Stimulated activated CD8-positive, alpha-beta memory T cell treated with anti-CD3 and anti-CD28 coated beads, Interleukin-15, amount 100 ng/mL, for 48 hours (primary cell): ENCODE data around the gene KIAA0232.
A peak's percentile ranks its signal among the peaks of the same experiment; 100 is the strongest.

Source experiments
- DNase-seq, 2 donors: peaks; one replicate each; pipeline ENCODE4 v3.0.0-alpha.2; 2020; ENCODE audit warnings: low read depth in 2 of 2

KIAA0232 gene

DNA sequence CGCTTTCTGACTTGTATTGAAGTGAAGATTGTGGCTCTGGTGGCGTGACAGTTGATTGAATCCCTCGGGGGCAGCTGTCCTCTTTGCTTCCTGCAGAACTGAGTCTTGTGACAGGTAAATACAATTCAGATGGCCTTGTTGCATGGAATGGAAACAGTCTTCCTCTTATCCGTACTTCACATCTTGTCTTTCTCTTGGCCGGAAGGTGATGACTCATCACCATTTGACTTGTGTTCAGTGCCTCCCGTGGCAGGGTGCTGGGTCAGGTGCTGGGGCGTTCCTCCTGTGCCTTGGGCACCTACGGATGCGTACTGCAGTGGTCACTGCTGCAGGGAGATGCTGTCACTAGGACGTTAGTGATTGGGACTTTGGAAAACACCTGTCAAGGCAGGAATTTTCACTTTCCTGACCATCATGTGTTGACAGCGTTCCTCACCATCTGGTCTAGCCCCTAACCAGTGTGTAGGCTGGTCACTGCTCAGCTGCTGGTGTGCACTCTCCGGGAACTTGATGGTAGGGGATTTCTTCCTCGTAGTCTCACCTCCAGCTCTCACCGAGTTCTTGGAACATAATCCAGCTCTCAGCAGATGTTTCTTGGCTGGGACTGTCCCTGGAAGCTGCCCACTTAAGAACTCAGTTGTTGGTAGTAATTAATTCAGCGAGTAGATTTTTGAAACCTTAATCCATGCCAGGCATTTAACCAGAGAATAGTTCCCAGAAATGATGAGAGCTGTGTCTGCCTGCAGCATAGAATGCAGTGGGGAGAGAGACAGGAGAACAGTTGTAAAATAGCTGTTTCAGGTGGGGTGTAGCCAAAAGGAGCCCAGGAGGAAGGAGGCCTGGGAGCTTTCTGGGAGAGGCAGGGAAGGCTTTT is 134.3 kb downstream of the KIAA0232 start:
- peak; percentile 38 to 42 for DNase-seq

DNA sequence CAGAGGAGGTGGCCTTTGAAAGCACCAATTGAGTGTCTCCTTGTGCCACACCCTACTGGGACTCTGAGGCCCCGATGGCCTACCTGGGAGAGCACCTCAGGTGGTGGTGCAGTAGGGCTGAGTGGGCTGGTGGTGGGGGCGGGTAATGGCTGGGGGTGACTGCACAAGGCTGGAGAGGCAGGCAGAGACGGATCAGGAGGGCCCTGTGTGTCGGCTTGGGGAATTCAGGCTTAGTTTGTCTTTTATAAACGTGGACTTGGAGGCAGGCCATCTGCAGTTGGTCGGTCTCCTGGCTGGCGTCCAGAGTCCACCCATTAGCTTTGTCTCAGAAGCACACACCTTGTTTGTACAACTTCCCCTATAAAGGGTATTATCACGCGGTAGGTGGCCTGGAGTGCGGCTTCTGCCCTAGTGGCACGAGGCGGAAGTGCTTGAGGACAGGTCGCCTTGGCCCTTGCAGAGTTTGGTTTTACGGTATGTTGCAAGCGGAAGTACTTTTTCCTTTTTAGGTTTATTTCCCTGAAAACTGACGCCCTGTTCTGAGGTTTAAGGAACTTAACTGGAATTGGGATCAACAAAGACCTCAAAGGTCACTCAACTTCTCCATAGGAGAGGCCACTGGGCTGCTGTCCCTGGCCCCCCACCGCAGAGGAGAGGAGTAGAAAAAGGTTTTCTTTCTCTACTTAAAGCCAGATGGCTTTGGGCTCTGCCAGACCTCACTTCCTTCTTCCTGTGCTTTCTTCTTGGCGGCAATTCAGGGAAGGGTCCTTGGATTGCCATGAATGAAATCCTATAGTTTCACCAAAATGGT is 135.1 kb downstream of the KIAA0232 start:
- DNase-seq = no peak

DNA sequence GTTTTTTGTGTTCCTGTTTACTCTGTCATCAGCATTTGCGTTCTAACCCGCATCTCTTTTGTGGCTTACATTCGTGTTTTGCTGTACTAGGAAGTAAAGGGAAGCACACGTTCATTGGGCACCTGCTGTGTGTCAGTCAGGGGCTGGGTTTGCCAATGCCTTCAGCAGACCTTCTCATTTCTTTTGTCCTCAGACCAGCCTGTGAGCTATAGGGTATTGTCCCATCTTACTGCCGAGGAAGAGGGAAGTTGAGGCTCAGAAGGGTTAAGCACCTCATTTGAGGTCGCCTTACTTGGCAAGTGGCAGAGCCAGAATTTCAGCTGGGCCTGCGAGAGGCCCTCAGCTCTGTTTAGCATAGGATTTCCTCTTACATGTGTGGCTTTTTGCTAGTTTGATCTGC is 135.8 kb downstream of the KIAA0232 start:
- no peak for DNase-seq

DNA sequence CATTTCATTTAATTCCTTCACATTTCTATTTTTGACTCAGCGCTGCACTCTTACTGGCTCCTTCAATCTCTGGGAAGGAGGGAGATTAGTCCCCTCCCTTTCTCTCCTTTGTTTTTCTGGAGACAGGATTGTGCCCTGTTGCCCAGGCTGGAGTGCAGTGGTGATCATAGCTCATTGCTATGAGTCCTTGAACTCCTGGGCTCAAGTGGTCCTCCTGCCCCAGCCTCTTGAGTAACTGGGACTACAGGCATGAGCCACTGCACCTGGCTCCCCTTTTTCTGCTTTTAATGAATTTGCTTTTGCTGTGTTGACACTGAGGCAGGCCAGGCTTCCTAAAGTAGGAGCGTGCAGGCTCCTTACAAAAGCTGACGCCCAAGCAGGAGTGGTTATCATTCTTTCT is 137.6 kb downstream of the KIAA0232 start:
- DNase-seq = no peak

DNA sequence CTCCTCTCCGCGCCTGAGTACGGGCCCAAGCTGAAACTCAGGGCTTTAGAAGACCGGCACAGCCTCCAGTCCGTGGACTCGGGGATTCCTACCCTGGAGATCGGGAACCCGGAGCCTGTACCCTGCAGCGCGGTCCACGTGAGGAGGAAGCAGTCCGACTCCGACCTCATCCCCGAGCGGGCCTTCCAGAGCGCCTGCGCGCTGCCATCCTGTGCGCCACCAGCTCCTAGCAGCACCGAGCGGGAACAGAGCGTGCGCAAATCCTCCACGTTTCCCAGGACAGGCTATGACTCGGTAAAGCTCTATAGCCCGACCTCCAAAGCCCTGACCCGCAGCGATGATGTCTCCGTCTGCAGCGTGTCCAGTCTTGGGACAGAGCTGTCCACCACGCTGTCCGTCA is 141.0 kb downstream of the KIAA0232 start:
- DNase-seq = no peak

DNA sequence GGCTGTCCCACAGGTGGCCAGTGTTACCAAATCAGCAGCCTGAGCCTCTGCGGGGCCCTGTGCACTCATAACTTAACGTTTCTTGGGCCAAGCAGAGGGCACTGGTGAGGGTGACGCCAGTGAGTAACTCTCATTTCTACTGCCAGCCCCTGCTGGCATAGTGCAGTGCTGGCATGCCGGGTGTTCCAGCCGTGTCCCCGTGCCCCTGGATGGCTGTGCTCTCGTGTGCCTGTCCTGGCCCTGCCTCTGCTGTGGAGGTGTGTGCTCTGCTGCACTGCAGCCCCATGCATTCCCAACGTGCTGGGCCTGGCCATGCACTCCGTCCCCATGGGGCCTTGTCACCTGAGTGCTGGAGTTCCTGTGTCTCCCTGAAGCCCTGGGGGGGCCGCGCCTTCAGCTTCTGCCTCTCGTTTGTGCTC is 141.8 kb downstream of the KIAA0232 start:
- DNase-seq = no peak

DNA sequence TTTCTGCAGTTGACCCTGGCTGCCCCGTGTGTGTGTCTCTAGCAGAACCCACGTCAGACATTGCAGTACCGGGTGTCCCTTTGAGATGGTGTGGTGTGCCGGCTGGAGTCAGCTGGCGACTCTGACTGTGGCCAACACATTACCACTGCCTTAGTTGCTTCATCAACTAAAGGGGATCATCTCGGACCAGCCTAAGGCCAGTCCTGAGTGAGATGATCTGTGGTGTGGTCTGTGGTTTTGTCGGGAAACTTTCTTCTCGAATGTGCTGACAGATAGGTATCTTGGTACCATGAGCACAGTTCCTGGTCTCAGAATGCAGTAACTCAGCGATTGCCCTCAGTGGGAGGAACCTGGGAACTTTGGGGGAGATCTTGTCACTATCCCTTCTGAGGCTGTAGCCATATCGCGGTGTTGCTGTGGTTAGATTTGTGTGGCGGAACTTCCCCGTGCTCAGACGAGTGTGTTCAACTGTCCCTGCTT is 142.9 kb downstream of the KIAA0232 start:
- no peak for DNase-seq

DNA sequence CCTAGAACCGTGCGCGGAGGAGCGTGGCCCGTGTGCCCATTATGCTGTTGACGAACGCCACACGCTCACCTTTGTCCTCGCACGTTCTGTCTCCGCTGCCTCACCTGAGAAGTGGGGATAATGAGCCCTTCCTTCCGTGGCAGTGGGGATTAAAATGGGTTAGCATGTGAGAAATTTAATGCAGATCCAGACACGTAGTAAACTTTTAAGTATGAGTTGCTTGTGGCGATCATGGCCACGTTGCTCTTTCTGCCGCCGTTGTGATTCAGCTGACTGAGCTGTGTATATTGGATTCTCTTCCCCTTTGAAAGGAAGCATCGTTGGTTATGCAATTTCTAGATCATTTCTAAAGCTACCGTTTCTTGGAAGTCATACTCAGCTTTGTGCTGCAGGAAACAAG is 143.6 kb downstream of the KIAA0232 start:
- DNase-seq = no peak

DNA sequence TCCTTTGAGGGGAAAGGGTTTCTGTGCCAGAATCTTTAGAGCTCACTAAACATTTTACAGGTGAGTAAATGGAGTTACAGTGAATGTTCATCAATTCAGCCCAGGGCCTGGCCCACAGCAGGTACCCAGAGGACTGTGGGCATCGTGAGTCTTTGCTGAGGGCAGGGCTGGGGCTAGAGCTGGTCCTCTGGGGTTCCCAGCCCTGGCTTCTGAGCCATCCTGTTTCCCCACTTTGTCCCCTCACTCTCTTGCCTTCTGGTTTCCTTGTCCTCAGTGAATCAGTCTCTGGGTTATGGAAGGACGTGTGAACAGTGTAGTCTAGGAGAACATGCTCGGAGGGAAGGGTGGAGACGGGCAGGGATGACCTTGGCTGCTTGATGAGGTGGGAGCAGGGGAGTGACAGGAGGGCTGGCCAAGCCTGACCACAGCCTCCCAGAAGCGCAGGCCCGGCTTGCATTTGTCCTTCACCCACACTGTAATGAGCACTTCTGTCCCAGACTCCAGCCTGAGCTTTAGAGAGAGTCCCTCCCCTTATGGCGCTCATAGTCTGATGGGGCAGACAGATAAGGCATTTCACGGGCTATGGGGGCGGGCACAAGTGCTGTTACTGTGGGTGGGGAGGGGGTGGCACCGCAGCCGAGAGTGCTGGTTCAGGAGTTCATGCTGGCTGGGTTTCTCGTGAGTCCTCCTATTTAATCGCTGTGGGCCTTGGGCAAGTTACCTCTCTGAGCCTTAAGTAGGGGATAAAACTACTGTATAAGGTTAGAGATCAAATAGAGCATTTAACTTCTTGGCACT is 144.4 kb downstream of the KIAA0232 start:
- DNase-seq = no peak

DNA sequence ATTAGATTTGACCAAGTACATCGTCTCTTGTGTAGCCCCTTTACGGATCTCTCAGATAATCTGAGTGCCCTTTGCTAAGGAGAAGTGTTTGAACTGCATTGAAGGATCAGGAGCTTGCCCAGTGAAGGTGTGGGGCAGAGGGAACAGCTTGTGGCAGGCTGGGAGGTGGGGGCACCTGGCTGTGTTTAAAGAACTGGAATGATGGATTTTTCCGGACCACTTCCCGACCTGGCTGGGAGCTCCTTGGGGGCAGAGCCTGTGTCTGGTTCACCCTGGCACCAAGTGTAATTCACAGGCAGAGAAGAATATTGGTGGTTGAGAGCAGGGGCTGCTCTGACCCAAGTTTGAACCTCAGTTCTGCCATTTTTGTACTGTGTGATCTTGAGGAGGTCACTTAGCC is 145.6 kb downstream of the KIAA0232 start:
- no peak for DNase-seq

DNA sequence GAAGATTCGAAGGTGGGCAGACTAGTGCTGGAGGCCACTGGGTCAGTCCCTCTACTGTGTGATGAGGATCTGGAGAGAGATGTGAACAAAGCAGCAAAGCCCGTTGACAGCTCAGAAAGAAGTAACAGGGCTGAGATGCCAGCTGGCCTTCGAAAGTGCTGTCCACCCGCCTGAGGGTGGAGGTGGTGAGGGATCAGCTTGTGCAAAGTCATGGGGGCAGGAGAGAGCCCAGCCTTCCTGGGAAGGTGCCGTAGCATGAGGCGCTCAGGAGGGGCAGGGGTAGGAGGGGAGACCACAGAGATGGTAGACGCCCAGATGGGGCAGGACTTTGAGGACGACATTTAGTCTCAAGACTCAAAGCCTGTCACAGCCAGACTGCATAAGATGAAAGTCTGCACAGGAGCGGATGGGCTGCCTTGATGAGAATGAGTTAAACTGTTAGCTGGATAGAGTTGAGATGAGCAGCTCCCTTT is 146.8 kb downstream of the KIAA0232 start:
- no peak for DNase-seq

DNA sequence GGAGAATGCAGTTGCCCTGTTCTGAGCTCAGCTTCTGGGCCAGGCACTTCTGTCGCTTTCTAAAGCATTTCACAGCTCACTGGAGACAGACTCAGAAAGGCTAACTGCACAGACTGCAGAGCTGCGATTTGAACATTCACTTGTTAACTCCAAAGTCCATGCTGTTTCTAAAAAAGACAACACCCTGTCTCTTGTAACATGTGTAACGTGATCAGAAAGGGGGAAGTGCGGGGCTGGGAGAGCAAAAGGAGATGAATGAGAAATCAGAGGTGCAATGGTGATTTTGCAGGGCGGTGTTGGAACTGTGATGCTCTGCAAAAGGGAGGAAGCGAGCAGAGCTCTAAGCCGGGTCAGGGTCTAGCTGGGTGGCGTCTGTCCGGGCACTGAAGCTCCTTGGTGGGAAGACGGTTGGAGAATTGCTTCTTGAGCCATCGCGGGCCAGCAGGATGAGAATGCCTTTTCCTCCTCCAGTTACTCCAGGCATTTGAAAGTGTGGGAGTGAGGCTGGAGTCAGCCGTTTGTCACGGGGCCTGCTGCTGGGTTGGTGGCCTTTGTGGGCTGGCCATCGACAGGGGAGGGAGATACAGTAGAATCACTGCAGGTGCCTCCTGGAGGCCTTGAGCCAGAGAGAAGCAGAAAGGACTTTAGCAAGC is 147.4 kb downstream of the KIAA0232 start:
- DNase-seq = no peak

DNA sequence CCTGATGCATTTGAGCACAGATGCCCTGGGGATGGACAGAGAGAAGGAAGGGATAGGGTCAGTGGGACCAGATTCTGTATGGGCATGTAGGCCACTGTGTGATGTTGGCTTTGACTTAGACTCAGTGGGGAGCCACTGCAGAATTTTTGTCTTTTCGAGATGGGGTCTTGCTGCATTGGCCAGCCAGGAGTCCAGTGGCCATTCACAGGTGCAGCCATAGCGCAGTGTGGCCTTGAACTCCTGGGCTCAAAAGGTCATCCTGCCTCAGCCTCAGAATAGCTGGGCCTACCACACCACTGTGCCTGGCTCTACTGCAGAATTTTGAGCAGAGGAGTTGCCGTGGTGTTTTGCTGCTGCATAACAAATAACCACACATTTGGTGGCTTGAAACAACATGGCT is 149.9 kb downstream of the KIAA0232 start:
- DNase-seq = no peak

DNA sequence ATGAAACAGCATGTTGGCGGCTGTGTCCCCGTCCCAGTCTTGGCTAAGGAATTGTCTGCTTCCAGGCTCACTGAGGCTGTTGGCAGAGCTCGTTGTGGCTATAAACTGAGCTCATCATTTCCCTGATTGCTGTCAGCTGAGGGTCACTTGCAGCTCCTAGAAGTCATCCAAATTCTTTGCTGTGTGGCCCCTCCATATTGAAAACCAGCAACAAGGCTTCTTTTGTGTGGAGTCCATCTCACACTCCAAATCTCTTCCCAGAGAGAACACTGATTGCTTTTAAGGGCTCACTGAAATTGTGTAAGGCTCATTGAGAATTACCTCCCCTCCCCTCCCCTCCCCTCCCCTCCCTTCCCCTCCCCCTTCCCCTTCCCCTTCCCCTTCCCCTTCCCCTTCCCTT is 150.4 kb downstream of the KIAA0232 start:
- no peak for DNase-seq
